CD4-positive, alpha-beta T cell treated with Interleukin-2 at 100 ng/mL for 4 hours (primary cell): Measurements from ENCODE around the gene SSC4D.
"Not testable (repeated sequence)": the region's sequence is repeated elsewhere in the genome, so short reads cannot be mapped to it uniquely, and the experiment has no call there.

Experiments used
- DNase-seq: peaks from one replicate; pipeline ENCODE4 v3.0.0-alpha.2; 2020; ENCODE audit warnings: low spot score

Gene SSC4D

DNA sequence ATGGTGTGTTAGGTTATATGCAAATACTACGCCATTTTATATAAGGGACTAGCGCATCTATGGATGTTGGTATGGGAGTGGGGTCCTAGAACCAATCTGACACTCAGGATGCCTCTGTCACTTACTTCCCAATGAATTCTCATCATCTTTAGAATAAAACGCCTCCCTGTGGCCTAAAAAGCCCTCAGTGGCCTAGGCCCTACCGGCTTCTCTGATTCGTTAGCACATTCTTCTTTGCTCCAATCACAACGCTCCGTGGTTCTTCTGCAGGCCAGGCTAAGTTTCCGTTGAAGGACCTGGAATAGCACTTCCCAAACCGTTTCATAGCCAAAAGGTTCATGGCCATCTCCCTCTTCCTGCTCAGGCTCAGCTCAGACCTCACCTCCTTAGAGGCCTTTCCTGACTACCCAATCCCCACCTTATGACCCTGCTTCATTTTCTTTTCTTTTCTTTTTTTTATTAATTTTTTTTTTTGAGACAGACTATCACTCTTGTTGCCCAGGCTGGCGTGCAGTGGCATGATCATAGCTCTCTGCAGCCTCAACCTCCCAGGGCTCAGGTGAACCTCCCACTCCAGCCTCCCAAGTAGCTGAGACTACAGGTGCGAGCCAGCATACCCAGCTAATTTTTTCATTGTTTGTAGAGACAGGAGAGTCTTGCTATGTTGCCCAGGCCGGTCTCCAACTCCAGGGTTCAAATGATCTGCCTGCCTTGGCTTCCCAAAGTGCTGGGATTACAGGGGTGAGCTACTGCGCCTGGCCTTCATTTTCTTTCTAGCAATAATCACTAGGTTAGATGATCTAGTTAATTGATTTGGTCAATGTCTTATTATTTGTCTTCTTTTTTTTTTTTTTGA is 26.2 kb downstream of the SSC4D start:
- no peak for DNase-seq

DNA sequence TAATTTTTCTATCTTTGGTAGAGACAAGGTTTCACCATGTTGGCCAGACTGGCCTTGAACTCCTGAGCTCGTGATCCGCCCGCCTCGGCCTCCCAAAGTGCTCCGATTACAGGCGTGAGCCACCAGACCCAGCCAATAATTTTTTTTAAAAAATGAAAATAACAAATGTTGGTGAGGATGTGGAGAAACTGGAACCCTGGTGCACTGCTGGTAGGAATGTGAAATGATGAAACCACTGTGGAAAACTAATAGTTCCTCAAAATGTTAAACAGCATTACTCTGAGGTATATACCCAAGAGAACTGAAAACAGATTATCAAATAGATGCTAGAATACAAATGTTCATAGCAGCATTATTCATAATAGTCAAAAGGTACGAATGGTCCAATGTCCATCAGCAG is 27.7 kb downstream of the SSC4D start:
- no peak for DNase-seq

DNA sequence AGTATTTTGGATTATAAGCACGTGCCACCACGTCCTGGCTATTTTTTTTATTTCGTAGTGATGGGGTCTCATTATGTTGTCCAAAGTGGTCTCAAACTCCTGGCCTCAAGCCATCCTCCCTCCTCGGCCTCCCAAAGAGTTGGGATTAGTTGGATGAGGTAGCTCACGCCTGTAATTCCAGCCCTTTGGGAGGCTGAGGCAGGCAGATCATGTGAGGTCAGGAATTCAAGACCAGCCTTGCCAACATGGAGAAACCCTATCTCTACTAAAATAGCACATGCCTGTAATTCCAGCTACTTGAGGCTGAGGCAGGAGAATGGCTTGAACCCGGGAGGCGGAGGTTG is 28.9 kb downstream of the SSC4D start:
- DNase-seq = no peak

DNA sequence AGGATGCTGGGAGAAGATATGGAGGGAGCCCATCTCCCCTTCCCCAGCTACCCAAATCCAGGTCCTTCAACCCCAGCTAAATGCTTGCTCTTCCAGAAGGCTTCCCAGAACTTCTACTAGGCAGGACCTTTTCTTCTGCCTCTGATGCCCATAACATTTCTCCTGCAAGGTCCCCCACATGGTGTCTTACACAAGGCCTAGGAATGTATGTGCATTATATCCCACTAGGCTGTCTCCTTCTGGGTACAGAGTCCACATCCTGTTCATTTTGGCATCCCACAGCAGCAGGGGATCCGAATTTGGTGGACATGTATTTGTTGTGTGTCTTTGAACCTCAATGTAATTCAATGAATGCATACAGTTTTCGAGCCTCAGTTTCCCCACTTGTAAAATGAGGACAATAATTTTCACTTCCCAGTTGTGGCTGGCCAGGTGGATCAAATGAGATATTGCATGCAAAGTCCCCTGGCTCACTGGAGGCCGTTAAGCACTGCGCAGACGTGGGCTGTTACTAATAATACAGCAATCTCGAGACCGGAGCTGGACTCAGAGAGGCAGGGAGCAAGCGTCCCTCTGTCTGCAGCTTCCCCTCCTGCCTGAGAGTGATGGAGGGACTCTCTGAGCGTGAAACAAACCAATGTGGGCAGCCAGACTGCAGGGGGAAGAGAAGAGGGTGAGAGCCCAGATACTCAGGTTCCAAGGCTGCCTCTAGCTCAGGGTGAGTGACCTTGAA is 32.1 kb downstream of the SSC4D start:
- DNase-seq = no peak

DNA sequence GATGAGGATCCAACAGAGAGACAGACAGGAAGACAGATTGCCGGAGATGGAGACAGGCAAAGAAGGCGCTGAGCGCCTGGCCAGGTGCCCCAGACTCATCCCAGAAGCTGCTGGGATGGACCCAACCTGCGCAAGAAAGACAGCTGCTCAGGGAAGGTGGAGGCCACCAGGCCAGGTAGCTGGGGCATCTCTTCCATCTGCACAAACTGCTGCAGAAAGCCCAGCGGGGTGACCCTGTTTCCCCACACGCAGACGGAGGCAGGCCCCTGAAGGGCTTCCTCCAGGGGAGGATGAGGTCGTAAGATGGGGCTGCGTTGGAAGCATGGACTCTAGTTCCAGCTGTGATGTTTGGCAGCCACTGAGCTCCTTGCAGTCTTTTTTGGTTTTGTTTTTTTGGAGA is 34.2 kb downstream of the SSC4D start:
- DNase-seq = no peak

DNA sequence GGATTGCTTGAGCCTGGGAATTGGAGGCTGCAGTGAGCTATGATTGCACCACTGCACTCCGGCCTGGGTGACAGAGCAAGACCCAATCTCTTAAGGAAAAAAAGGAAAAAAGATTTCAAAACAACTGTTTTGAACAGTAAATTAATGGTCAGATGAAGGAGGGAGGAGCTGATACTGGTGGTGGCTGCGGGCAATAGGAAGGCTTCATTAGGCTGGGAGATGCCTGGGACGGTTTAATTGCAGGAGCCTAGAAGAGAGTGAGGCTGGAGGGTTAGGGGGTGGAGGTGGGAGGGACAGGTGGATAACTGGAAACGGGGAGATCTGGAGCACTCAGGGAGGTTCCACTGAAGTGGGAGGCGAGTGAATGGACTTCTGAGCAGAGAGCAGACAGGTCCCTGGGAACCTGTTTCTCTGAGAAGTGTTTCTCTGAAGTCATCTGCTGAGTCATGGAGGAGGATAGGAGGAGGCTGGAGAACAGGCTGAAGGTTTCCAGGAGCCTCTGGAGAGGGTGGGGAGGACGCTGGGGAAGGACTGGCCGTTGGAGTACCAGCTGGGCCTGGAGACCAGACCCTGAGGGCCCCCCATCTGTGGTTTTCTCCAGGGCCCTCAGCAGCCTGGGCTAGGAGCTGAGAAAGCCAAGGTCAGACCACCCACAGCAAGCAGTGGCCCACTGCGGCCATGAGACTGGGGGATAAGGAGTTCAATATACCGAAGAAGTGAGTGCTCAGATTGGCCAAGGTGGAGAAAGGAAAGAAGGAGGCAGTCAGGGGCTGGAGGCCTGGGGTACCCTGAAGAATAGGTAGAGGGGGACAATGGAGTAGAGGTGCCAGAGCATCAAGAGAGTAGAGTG is 36.3 kb downstream of the SSC4D start:
- no peak for DNase-seq

DNA sequence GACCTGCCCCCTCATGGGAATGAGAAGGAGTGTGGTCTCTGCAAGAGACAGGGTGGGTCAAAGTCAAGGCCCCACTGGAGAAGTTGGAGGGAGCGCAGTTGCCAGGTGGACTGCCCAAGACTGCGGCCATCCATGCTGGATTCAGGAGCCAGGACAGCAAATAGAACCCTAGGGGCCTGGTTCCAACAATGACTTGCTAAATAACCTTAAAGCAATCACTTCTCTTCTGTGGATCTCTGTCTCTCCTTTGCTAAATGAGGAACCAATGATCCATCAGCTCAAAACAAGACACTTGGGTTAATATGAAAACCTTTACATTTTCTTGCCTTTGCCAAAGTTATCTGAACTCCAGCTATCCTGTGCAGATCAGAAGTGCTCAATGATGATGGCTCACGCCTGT is 38.1 kb downstream of the SSC4D start:
- DNase-seq = no peak

DNA sequence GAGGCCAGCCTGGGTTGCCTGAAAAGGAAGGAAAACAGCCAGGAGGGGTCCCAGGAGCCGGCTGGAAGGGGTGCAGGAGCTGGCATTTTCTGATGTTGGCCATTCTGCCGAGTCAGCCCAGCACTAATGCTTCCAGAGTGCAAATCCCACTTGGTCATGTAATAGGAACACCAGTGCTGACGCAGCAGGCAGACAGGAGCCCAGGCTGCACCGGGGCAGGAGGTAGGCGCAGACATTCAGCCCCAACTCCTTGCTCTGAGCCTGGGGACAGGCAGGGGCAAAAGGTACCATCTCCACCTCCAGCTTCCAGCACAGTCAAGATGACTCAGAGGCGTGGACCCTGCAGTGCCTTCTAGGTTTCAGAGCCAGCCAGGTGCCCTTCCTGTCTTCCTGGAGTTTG is 40.5 kb downstream of the SSC4D start:
- DNase-seq = no peak

DNA sequence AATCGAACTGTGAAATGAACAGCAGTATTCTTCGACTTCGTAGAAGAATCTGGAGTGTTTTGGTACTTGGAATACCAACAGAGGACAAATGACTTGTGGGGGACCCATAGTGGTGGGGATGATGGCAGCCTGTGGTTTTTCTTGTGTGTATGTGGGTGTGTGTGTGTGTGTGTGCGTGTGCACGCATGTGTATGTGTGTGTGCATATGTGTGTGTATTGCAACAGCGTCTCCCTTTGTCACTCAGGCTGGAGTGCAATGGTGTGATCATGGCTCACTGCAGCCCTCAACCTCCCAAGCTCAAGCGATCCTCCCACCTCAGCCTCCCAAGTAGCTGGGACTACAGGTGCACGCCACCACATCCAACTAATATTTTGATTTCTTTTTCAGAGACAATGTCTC is 41.3 kb downstream of the SSC4D start:
- DNase-seq = no peak

DNA sequence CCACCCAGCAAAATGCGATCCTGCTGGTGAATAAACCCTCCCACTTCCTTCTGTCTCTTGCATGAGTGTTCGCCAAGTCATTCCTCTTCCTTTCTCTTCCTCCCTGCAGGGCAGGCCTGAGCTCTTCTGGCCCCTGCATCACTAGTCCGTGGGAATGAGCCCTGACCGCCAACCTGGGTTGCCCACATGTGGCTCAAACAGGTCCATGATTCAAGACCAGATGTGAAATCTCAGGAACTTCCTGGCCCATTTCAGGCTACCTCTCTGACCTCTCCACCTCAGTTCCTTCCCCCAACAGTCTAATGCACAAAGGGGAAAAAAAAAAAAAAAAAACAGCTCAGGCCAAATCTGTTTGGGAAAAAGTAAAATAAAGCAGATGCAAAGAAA is 45.3 kb downstream of the SSC4D start:
- no peak for DNase-seq

DNA sequence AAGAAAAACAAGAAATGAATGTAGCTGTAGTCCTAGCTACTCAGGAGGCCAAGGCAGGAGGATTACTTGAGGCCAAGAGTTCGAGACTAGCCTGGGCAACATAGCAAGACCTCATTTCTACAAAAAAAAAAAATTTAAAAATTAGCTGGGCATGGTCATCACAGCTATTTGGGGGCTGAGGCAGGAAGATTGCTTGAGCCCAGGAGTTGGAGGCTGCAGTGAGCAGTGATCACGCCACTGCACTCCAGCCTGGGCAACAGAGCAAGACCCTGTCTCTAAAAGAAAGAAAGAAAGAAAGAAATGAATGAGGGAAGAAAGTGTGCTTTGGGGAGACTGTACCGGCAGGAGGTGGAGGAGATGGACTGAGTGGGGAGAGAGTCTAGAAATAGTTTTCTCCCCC is 45.7 kb downstream of the SSC4D start:
- not testable (repeated sequence) for DNase-seq

DNA sequence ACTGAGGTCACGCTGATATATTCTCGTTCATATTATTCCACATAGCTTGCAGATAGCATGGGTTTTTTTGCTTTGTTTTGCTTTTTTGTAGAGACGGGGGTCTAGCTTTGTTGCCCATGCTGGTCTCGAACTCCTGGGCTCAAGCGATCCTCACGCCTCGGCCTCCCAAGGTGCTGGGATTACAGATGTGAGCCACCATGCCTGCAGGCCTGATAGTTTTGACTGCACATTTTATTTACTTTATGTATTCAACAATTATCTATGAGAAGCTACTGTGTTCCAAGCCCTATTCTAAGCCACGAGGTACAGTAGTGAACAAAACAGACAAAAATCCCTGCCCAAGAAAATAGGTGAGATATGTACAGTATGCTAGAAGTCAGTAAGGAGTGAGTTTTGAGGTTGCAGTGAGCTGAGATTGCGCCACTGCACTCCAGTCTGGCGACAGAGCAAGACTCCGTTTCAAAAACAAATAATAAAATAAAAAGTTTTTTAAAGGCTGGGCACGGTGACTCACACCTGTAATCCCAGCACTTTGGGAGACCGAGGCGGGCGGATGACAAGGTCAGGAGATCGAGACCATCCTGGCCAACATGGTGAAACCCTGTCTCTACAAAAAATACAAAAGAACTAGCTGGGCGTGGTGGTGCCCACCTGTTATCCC is 49.4 kb downstream of the SSC4D start:
- DNase-seq = no peak

DNA sequence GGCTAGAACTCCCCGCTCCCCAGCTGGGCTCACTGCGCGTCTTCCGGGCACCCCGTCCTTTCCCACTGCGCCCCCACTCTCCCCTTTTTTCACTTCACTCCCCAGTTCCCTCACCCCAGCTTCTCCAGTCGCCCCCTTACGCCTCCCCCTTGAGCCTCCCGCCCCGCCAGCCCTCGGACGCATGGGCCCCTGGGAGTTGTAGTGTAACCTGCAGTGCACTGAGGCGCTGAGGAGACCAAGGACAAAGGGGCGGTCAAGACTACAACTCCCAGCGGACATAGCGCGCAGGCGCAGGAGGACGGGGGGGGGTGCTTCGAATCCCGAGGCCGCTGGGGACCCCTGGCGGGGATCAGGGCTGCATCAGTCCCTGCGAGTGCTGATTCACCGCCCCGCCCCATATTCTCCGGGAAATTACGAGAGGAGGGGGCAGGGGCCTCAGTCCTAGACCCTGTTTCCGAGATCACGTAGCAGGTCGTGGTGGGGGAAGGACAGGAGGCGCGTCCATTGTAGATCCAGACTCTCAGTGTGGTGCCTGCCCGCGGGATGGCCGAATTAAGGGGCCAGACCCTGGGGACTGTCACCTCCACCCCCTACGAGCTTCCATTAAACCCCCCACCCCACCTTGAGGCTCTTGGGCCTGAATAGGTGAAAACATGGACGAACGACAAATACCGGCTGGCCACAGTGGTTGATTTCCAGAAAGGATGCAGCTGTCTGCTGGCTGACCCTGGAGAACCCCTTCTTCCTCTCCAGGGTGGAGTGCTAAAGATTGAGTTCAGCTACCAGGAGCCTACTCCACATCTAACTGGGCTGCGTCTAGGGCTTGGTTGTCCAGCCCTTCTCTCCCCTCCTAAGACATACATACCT is 50.2 kb downstream of the SSC4D start:
- DNase-seq = peak; percentile 97

DNA sequence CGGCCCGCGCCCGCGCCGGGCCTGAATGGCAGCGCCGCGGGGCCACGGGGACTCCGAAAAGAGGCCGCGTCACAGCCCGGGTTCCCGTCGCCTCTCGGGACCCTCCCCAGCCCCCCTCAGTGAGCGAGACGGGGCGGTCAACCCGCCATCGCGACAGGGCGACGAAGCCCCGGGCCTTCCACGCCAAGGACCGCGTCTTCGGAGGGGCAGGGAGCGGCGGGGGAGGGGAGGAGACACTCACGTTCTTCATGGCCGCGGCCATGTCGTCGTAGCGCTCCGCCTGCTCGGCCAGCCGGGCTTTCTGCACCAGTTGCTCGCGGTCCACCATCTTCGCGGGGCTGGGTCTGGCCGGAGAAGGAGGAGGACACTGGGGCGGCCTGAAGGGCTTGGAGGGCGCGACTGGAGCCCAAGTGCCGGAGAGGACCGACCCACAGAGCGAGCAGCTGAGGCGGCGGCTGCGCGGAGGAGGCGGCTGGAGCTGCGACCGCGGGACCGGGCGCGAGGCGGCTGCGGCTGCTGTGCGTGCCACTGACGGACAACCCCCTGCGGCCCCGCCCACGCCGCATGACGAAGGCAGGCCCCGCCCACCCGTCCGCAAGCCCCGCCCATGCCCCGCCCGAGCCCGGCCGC is 50.9 kb downstream of the SSC4D start, which contains the start of gene YWHAG:
Gene YWHAG (minus strand): TSS at position 511 of the 630 bp plus-strand sequence. CDS start 183 bp downstream, at position 328.
- DNase-seq = peak; percentile 86

DNA sequence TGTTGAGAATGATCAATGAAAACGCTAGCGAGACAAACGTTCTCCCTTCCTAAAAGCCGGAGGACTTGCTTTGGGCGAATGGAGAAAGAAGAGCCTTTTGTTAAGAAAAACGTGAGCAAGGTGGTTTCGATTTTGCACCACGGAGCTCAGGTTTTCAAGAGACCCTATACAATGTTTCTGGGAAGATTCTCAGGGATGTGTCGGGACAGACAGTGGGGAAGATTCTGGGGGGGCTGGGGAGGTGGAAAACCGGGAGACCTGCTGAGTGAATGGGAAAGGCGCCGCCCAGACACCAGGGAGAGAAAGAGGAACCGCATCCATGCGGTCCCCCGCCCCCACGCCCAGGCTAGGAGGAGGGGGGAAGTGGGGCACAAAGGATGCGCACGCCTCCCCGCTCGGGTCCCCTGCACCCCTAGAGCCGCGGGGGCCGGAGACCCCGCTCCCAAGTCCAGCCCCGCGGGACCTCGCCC is 51.5 kb downstream of the SSC4D start:
- DNase-seq = peak; percentile 29

DNA sequence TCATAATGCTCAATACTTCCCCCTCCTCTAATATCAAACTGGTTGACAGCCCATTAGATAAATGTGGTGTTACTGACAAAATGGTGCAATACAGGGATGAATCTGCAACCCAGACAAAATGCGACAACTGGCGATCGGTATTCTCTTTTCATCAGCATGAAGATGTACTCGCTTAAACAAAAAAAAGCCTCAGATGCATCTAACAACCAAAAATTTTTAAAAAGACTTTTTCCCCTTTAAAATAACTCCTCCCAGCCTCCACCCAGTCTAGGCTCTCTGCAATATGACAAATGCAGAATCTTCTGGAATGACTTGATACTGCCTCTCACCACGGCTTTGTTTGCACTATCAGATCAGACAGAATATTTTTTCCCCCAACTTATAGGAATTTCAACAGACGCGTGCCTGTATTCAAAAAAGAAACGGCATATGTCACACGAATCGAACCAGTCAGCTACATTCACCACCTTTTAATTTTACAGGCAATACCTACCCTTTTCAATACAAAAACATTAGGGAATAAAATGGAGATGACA is 52.0 kb downstream of the SSC4D start:
- DNase-seq = no peak

DNA sequence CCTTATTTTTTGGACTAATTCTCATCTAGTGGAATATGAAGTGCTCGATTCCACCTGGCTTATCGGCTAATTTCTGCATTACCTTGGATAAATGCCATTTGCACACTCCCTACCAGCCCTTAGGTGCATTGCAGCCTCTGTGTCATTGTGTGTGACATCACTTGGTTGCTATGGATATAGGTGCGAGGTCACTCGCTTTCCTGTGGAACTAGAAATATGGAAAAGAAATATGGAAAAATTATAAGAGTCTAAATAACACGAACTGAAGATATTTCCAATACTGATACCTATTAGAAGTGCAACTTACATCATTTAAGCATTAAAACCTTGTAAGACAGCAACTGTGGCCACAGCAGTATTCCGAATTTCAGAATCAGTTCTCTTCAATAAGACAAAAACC is 52.7 kb downstream of the SSC4D start:
- DNase-seq = no peak

DNA sequence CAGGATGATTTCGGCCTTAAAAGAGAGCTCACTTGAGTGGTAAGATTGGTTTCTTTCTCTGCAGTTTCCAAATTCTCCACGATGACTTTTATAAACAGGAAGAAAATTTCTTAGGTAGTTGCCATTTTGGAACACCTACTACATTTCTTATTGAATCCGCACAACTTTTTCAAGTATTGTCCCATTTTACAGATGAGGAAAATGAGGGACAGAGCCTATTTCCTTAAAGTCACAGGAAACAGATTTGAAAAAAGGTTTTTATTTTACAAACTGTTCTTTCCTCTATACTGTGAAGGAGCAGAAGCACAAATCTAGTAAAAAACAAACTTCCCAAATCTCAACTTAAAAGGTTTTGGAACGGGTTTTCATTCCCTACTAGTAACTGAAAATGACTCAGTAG is 53.4 kb downstream of the SSC4D start:
- DNase-seq = no peak

DNA sequence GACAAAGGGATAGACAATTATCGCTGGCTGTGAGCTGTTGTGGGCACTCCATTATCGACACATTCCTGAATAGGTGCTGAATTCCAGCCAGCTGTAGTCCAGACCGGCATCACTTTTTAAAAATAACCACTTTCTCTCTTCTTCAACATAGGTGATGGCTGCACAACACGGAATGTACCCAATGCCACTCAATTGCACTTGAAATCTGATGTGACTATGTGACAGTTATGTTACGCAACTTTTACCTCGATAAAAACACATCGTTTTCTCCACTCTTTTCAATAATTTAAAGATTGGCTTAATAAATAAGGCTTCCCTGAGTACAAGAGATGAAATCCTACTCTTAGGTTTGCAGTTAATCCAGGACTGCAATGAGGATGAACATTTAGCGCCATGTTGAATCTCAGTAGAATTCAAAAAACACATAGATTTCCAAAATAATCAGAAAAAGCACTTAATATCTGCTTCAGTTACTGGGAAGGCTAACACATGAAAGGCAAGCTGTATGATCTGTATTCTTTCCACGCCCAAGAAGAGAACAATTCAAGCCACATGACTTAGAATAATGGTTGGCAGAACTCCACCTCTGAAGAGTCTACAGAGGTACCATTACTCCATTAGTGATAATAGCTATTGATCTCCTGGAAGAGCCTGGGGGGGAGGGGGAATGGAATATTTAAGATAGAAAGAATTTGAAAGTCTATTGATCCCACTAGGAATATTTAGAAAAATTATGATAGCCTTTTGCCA is 54.3 kb downstream of the SSC4D start:
- DNase-seq = no peak
